Liver (tissue), 9 donors: ENCODE results near the gene KRTAP10-2. TPM values are rescaled to one million over a fixed set of nuclear protein-coding genes. Genes with fewer than 3 reads are reported as not detected.

Experiments used
- DNase-seq: peaks from one replicate; pipeline ENCODE4 v3.0.0-alpha.2; 2017; ENCODE audit warnings: low spot score
- H3K27ac ChIP-seq, 2 donors: one replicate each; pipeline ENCODE4 v1.7.0; 2013; ENCODE audit warnings: inconsistent platforms in 2 of 2, low read length in 2 of 2, control low read depth in 1 of 2, low read depth in 1 of 2, mild to moderate bottlenecking in 1 of 2
- H3K27me3 ChIP-seq, 4 donors: one replicate each; pipeline versions ENCODE4 v1.6.1 to v1.7.0; 2013; ENCODE audit warnings: low read length in 3 of 4, inconsistent platforms in 1 of 4, mild to moderate bottlenecking in 1 of 4, moderate library complexity in 1 of 4; ENCODE audit not compliant: control insufficient read depth in 4 of 4, insufficient read depth in 4 of 4
- H3K36me3 ChIP-seq, 4 donors: one replicate each; pipeline versions ENCODE4 v1.6.1 to v1.7.0; 2013; ENCODE audit warnings: low read length in 3 of 4, mild to moderate bottlenecking in 3 of 4, low read depth in 1 of 4, moderate library complexity in 1 of 4; ENCODE audit not compliant: control insufficient read depth in 4 of 4, insufficient read depth in 3 of 4
- H3K4me1 ChIP-seq, 4 donors: one replicate each; pipeline versions ENCODE4 v1.6.1 to v1.7.0; 2013; ENCODE audit warnings: low read length in 3 of 4, mild to moderate bottlenecking in 3 of 4, moderate library complexity in 1 of 4; ENCODE audit not compliant: control insufficient read depth in 4 of 4, insufficient read depth in 4 of 4
- H3K4me3 ChIP-seq, 3 donors: one replicate each; pipeline versions ENCODE4 v1.6.1 to v1.7.0; 2013; ENCODE audit warnings: low read length in 3 of 3, control low read depth in 1 of 3, low read depth in 1 of 3, mild to moderate bottlenecking in 1 of 3
- H3K9ac ChIP-seq, 2 donors: one replicate each; pipeline ENCODE4 v1.7.0; 2013; ENCODE audit warnings: low read length in 2 of 2, mild to moderate bottlenecking in 2 of 2, moderate library complexity in 2 of 2, control low read depth in 1 of 2, low read depth in 1 of 2
- H3K9me3 ChIP-seq, 4 donors: one replicate each; pipeline versions ENCODE4 v1.6.1 to v1.7.0; 2013; ENCODE audit warnings: low read length in 3 of 4; ENCODE audit not compliant: control insufficient read depth in 4 of 4
- ATF3 ChIP-seq: IDR thresholded peaks from 2 replicates; pipeline ENCODE4 v1.6.1; 2016; ENCODE audit warnings: antibody characterized with exemption
- CTCF ChIP-seq: fragments of 150-350 bp; IDR thresholded peaks from 2 replicates; pipeline ENCODE4 v1.5.1; 2017; ENCODE audit warnings: improper control_type of control experiment, low read depth, low read length; ENCODE audit not compliant: missing input control
- FOXA1 ChIP-seq: IDR thresholded peaks from 2 replicates; pipeline ENCODE4 v1.6.1; 2016; ENCODE audit warnings: antibody characterized with exemption
- FOXA2 ChIP-seq: IDR thresholded peaks from 2 replicates; pipeline ENCODE4 v1.6.1; 2016; ENCODE audit warnings: antibody characterized with exemption
- HNF4G ChIP-seq: IDR thresholded peaks from 2 replicates; pipeline ENCODE4 v1.6.1; 2016; ENCODE audit warnings: antibody characterized with exemption
- JUND ChIP-seq, 2 donors: IDR thresholded peaks; 2 replicates each; pipeline ENCODE4 v1.6.1; 2016; ENCODE audit warnings: antibody characterized with exemption in 2 of 2
- MAX ChIP-seq: IDR thresholded peaks from 2 replicates; pipeline ENCODE4 v1.6.1; 2016; ENCODE audit warnings: antibody characterized with exemption
- RAD21 ChIP-seq, 2 donors: IDR thresholded peaks; 2 replicates each; pipeline ENCODE4 v1.6.1; 2016; ENCODE audit warnings: antibody characterized with exemption in 2 of 2, mild to moderate bottlenecking in 2 of 2
- REST ChIP-seq: IDR thresholded peaks from 2 replicates; pipeline ENCODE4 v1.6.1; 2016; ENCODE audit warnings: antibody characterized with exemption, mild to moderate bottlenecking
- RXRA ChIP-seq, 2 donors: IDR thresholded peaks; 2 replicates each; pipeline ENCODE4 v1.6.1; 2017 to 2018; ENCODE audit warnings: antibody characterized with exemption in 2 of 2, mild to moderate bottlenecking in 1 of 2
- SP1 ChIP-seq: IDR thresholded peaks from 2 replicates; pipeline ENCODE4 v1.6.1; 2018; ENCODE audit warnings: antibody characterized with exemption, mild to moderate bottlenecking
- TAF1 ChIP-seq: conservative IDR thresholded peaks from 2 replicates; pipeline ENCODE4 v1.6.1; 2016; ENCODE audit warnings: antibody characterized with exemption, mild to moderate bottlenecking
- YY1 ChIP-seq: IDR thresholded peaks from 2 replicates; pipeline ENCODE4 v1.6.1; 2016; ENCODE audit warnings: antibody characterized with exemption, mild to moderate bottlenecking
- ZBTB33 ChIP-seq: IDR thresholded peaks from 2 replicates; pipeline ENCODE4 v1.6.1; 2016; ENCODE audit warnings: antibody characterized with exemption
- WGBS: extraction: QIAGEN DNeasy Blood & Tissue Kit; methylation state at CpG from one replicate; pipeline ENCODE4 v1.1.7; 2013; 5-methylcytosine and 5-hydroxymethylcytosine counted together
- polyA plus RNA-seq, 2 donors: library from polyadenylated mRNA; stranded (reverse) in 1 of 2; unstranded in 1 of 2; fragments of 200-250 nt in 1 of 2; fragments of >200 nt in 1 of 2; fragmentation: Nextera tagmentation in 1 of 2; extraction: Ambion mirVana in 1 of 2; gene quantifications; one replicate each; pipeline versions ENCODE4 v1.2.1 to v1.2.3, GENCODE V29; 2013 to 2015
- total RNA-seq, 2 donors: library from RNA; depleted of rRNA; stranded (reverse); fragments of >200 nt; gene quantifications; one replicate each; pipeline ENCODE4 v1.2.3, GENCODE V29; 2014
- donor health status: healthy.
- donor health status: healthy.
- donor health status: healthy.
- donor health status: healthy.
- donor health status: healthy.

Gene KRTAP10-2
- total and polyA plus RNA-seq, 4 donors = not detected

- TF ChIP-seq REST (no peak), RXRA (IDR thresholded peaks at IDR 0.05) (no peak), FOXA2 (no peak)
Observed at GRCh38 chr21:44568261-44568660, 17.0 kb upstream of the KRTAP10-2 start (continued).

- no peak for TF ChIP-seq RXRA (IDR thresholded peaks at IDR 0.05)
- no peak for TF ChIP-seq HNF4G
- TF ChIP-seq JUND (IDR thresholded peaks at IDR 0.05) = no peak
- TF ChIP-seq FOXA2 = no peak
- no peak for TF ChIP-seq CTCF
- TF ChIP-seq ZBTB33 = no peak
- TF ChIP-seq YY1 = no peak
- TF ChIP-seq RAD21 (IDR thresholded peaks at IDR 0.05) = no peak
- no peak for TF ChIP-seq SP1
- TF ChIP-seq ATF3 = no peak
- no peak for TF ChIP-seq MAX
- TF ChIP-seq TAF1 = no peak
- no peak for TF ChIP-seq FOXA1
- 91% methylated on average over 18 of the region's 18 CpGs for WGBS
- Histone ChIP-seq H3K9ac (no peak overlapping the region), H3K4me3 (no peak overlapping the region), H3K4me1 (no peaks in the 10 kb centered on the region), H3K27ac (no peak overlapping the region), H3K27me3 (no peaks in the 10 kb centered on the region), H3K36me3 (no peaks in the 10 kb centered on the region), H3K9me3 (peaks cover 0 to 3% (median 1%) of the 10 kb centered on the region in 4 donors)
- DNase-seq = no peak
Observed at GRCh38 chr21:44567481-44568171, 16.3 kb upstream of the KRTAP10-2 start.
